HG03025 (cell line): ENCODE data around the gene GALNT18.

Experiments
- ATAC-seq: cut with Tn5 transposase; IDR thresholded peaks from one replicate; pipeline ENCODE4 v1.9.1; 2021; ENCODE audit warnings: mild to moderate bottlenecking, moderate library complexity; ENCODE audit not compliant: unreplicated experiment, low FRiP score

GALNT18 gene

GRCh38 chr11:11262171-11262920, 359.5 kb downstream of the GALNT18 start:
- no peak for ATAC-seq

- no peak for ATAC-seq
Measured at GRCh38 chr11:11261629-11262028, 360.2 kb downstream of the GALNT18 start.

GRCh38 chr11:11260903-11261302, 360.9 kb downstream of the GALNT18 start:
- ATAC-seq = no peak

- ATAC-seq = no peak
Measured at GRCh38 chr11:11253995-11254394, 367.8 kb downstream of the GALNT18 start.

GRCh38 chr11:11253497-11253896, 368.3 kb downstream of the GALNT18 start:
- no peak for ATAC-seq

- ATAC-seq = no peak
Measured at GRCh38 chr11:11252403-11252802, 369.4 kb downstream of the GALNT18 start.

- no peak for ATAC-seq
Measured at GRCh38 chr11:11251394-11251970, 370.3 kb downstream of the GALNT18 start.

GRCh38 chr11:11250470-11250869, 371.3 kb downstream of the GALNT18 start:
- ATAC-seq = no peak

GRCh38 chr11:11247576-11247975, 374.2 kb downstream of the GALNT18 start:
- ATAC-seq = no peak

- no peak for ATAC-seq
Measured at GRCh38 chr11:11247086-11247485, 374.7 kb downstream of the GALNT18 start.

GRCh38 chr11:11246166-11246565, 375.6 kb downstream of the GALNT18 start:
- no peak for ATAC-seq

- ATAC-seq = no peak
Measured at GRCh38 chr11:11245453-11245852, 376.4 kb downstream of the GALNT18 start.

- ATAC-seq = no peak
Measured at GRCh38 chr11:11244470-11245080, 377.2 kb downstream of the GALNT18 start.

GRCh38 chr11:11243590-11244469, 378.0 kb downstream of the GALNT18 start:
- ATAC-seq = no peak

- ATAC-seq = no peak
Measured at GRCh38 chr11:11243209-11243589, 378.6 kb downstream of the GALNT18 start.

- ATAC-seq = no peak
Measured at GRCh38 chr11:11241284-11241683, 380.5 kb downstream of the GALNT18 start.

GRCh38 chr11:11239959-11240358, 381.8 kb downstream of the GALNT18 start:
- ATAC-seq = no peak

- no peak for ATAC-seq
Measured at GRCh38 chr11:11237070-11237832, 384.6 kb downstream of the GALNT18 start.

- no peak for ATAC-seq
Measured at GRCh38 chr11:11236498-11237059, 385.2 kb downstream of the GALNT18 start.

- no peak for ATAC-seq
Measured at GRCh38 chr11:11231763-11232162, 390.0 kb downstream of the GALNT18 start.
